ENCODE data around the gene NHSL2. TPM values are rescaled to one million over a fixed set of nuclear protein-coding genes. Genes with fewer than 3 reads are reported as not detected.

Gene NHSL2
- polyA plus RNA-seq, 4 donors, result under 0.01 to 2.9 (median 1.5) TPM; not detected in 1

DNA sequence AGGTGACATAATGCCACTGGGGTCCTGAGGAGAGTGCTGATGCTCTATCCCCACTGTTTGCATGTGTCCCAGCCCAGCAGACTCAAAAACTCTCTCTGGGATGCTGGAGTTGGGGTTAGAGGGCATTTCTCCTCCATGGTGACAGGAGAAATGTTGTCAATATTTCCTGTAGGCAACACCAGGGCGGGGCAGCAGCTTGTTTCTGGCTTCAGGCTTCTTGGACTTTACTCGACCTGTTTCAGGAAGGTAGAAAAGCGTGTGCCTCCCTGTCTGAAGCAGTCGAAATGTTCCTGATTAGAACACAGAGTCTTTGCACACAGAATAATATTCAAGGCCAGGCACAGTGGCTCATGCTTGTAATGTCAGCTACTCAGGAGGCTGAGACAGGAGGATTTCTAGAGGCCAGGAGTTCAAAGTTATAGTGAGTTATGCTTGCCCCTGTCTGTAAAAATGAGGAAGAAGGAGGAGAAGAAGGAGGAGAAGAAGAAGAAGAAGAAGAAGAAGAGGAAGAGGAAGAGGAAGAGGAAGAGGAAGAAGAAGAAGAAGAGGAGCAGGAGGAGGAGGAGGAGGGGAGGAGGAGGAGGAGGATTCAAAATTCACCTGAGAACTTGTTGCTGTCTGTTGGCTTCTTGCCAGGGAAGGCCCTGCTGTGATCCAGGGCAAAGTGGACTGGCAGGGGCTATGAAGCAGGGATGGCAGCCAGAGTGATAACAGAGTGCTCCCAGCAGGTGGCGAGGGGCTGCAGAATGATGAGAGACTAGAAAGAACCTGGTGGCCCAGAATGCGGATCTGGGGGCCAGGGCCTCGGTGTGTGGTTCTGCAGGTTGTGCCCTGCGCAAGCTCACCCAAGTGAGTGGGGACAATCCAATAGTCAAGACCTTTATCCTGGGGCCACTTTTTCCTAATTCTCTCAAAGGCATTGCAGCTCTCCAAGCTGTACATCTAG is 138.1 kb downstream of the NHSL2 start:
- peak overlapping the region in 1 of 3 donors; percentile 45 for H3K27ac ChIP-seq (ENCODE audit: low read depth in 1 of 3, low read length in 2 of 3)
- FAIRE-seq, result no peak
- H3K4me1 ChIP-seq (ENCODE audit: control insufficient read depth in 3 of 3, insufficient read depth in 2 of 3, low read depth in 1 of 3, low read length in 2 of 3), result peaks cover 0 to 23% (median 0%) of the 10 kb centered on the region in 3 donors
- no peak overlapping the region for H3K4me3 ChIP-seq (ENCODE audit: low read depth in 1 of 3, low read length in 3 of 3)
- H3K27me3 ChIP-seq (ENCODE audit: control insufficient read depth in 3 of 3, insufficient read depth in 3 of 3, low read length in 3 of 3), result peaks cover 0 to 2% (median 0%) of the 10 kb centered on the region in 3 donors
- peak; percentile 72 to 89 for DNase-seq
- 47 to 68% (median 53%) methylated on average over 7 to 8 of the region's 8 CpGs for WGBS, 3 donors
- no peaks in the 10 kb centered on the region for H3K36me3 ChIP-seq (ENCODE audit: control insufficient read depth in 3 of 3, insufficient read depth in 2 of 3, low read depth in 1 of 3, low read length in 3 of 3)
- H3K9me3 ChIP-seq (ENCODE audit: control insufficient read depth in 2 of 2, insufficient read depth in 1 of 2, low read depth in 1 of 2, low read length in 1 of 2), result no peaks in the 10 kb centered on the region

DNA sequence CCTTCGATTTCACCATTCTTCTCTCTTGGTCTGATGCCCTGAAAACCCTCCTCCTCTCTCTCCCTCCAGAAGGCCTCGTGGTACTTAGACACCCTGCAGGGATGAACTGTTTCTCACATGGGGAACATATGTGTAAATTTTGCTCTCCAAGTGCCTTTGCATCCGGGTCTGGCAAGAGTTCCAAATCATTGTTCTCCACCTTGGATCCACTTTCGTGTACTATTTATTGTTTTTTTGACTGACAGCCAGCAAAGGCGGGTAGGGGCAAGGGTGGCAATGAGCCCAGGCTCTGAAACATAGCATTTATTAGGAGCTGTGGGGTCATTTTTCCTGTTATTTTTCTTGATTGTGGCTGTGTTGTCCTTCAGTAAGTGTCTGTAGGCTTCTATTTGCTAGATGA is 139.4 kb downstream of the NHSL2 start:
- no peak for FAIRE-seq
- 44 to 65% (median 61%) methylated on average over 5 of the region's 5 CpGs for WGBS, 3 donors
- H3K36me3 ChIP-seq (ENCODE audit: control insufficient read depth in 3 of 3, insufficient read depth in 2 of 3, low read depth in 1 of 3, low read length in 3 of 3), result no peaks in the 10 kb centered on the region
- no peak overlapping the region for H3K27ac ChIP-seq (ENCODE audit: low read depth in 1 of 3, low read length in 2 of 3)
- DNase-seq, result no peak
- H3K9me3 ChIP-seq (ENCODE audit: control insufficient read depth in 2 of 2, insufficient read depth in 1 of 2, low read depth in 1 of 2, low read length in 1 of 2), result no peaks in the 10 kb centered on the region
- H3K4me1 ChIP-seq (ENCODE audit: control insufficient read depth in 3 of 3, insufficient read depth in 2 of 3, low read depth in 1 of 3, low read length in 2 of 3), result peaks cover 0 to 23% (median 0%) of the 10 kb centered on the region in 3 donors
- H3K27me3 ChIP-seq (ENCODE audit: control insufficient read depth in 3 of 3, insufficient read depth in 3 of 3, low read length in 3 of 3), result peaks cover 0 to 2% (median 0%) of the 10 kb centered on the region in 3 donors
- H3K4me3 ChIP-seq (ENCODE audit: low read depth in 1 of 3, low read length in 3 of 3), result no peak overlapping the region

DNA sequence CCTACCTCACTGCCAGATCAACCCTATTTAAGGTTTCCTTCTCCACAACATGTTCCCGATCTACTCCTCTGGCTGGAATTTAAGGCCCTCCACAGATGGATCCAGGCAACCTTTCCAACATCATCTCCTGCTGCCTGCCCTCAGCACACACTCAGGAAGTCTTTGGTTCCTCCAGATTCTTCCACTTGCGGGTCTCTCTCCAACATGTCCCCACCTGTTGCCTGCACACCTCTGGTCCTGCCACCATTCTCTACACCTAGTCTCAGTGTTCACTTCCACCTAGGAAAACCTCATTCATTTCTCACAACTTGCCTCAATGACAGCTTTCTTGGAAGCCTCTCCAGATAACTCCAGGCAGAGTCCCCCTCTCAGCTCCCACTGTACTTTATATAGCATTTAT is 140.9 kb downstream of the NHSL2 start:
- H3K9me3 ChIP-seq (ENCODE audit: control insufficient read depth in 2 of 2, insufficient read depth in 1 of 2, low read depth in 1 of 2, low read length in 1 of 2), result no peaks in the 10 kb centered on the region
- H3K27me3 ChIP-seq (ENCODE audit: control insufficient read depth in 3 of 3, insufficient read depth in 3 of 3, low read length in 3 of 3), result no peaks in the 10 kb centered on the region
- no peak for DNase-seq
- H3K4me3 ChIP-seq (ENCODE audit: low read depth in 1 of 3, low read length in 3 of 3), result no peak overlapping the region
- no peak overlapping the region for H3K27ac ChIP-seq (ENCODE audit: low read depth in 1 of 3, low read length in 2 of 3)
- H3K4me1 ChIP-seq (ENCODE audit: control insufficient read depth in 3 of 3, insufficient read depth in 2 of 3, low read depth in 1 of 3, low read length in 2 of 3), result peaks cover 0 to 17% (median 0%) of the 10 kb centered on the region in 3 donors
- 82 to 94% (median 87%) methylated on average over 2 of the region's 2 CpGs for WGBS, 3 donors
- no peak for FAIRE-seq
- no peaks in the 10 kb centered on the region for H3K36me3 ChIP-seq (ENCODE audit: control insufficient read depth in 3 of 3, insufficient read depth in 2 of 3, low read depth in 1 of 3, low read length in 3 of 3)

DNA sequence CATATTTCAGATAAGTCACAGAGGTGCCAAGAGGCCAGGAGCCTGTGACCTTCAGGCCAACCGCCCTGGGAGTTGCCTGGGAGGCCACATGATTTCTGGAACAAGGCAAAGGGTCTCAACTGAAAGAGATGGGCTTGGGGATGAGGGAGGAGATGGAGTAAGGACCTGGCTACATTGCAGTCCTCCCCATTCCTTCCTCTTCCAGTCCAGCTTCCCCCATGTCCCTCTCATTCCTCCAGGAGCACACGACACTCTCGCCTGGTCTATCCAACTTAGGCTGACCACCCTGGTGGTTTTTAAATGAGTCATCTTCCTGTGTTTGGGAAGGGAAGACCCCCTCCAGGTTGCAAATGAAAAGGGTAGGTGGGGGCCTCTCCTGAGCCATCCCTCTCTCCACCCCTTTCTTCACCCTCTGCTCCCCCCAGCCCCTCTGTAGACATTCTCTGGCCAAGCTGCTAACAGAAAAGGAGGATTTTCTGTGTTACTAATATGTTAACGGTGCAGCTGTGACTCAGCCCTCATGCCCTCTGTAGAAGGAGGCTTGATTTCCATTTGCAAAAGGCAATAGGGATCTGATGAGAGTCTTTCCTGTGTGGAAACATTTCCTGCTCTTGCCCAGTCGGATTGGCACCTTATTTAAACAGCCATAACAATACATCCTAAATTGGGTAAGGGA is 141.9 kb downstream of the NHSL2 start:
- no peak for FAIRE-seq

DNA sequence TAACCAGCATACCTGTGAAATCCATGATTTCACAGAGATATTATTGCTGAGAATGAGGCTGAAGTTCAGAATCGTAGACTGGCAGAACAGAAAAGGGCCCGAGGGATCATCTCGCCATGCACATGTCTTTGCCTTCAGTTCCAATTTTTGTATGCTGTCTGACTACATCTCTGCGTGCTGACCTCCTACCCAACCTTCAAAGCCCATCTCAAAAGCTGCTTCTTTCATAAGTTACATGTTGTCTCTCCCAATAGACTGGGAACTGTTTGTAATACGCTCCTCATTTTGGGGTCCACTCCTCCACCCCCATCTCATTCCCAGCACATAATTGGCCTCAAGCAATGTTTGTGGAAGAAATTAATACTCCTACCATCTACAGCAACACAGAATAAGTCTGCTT is 142.9 kb downstream of the NHSL2 start:
- DNase-seq (no peak), FAIRE-seq (no peak)
- Histone ChIP-seq H3K36me3 (ENCODE audit: control insufficient read depth in 3 of 3, insufficient read depth in 2 of 3, low read depth in 1 of 3, low read length in 3 of 3) (no peaks in the 10 kb centered on the region), H3K4me3 (ENCODE audit: low read depth in 1 of 3, low read length in 3 of 3) (no peak overlapping the region), H3K27me3 (ENCODE audit: control insufficient read depth in 3 of 3, insufficient read depth in 3 of 3, low read length in 3 of 3) (no peaks in the 10 kb centered on the region), H3K4me1 (ENCODE audit: control insufficient read depth in 3 of 3, insufficient read depth in 2 of 3, low read depth in 1 of 3, low read length in 2 of 3) (peaks cover 0 to 9% (median 0%) of the 10 kb centered on the region in 3 donors), H3K27ac (ENCODE audit: low read depth in 1 of 3, low read length in 2 of 3) (no peak overlapping the region), H3K9me3 (ENCODE audit: control insufficient read depth in 2 of 2, insufficient read depth in 1 of 2, low read depth in 1 of 2, low read length in 1 of 2) (no peaks in the 10 kb centered on the region)
- WGBS, 3 donors, result 80 to 94% (median 94%) methylated on average over 5 of the region's 5 CpGs

More for the DNA sequence above, 141.9 kb downstream of the NHSL2 start:
- H3K4me3 ChIP-seq (ENCODE audit: low read depth in 1 of 3, low read length in 3 of 3), result no peak overlapping the region
- H3K4me1 ChIP-seq (ENCODE audit: control insufficient read depth in 3 of 3, insufficient read depth in 2 of 3, low read depth in 1 of 3, low read length in 2 of 3), result peaks cover 0 to 9% (median 0%) of the 10 kb centered on the region in 3 donors
- no peaks in the 10 kb centered on the region for H3K27me3 ChIP-seq (ENCODE audit: control insufficient read depth in 3 of 3, insufficient read depth in 3 of 3, low read length in 3 of 3)
- WGBS, 3 donors, result 61 to 82% (median 76%) methylated on average over 5 of the region's 5 CpGs
- no peaks in the 10 kb centered on the region for H3K9me3 ChIP-seq (ENCODE audit: control insufficient read depth in 2 of 2, insufficient read depth in 1 of 2, low read depth in 1 of 2, low read length in 1 of 2)
- H3K36me3 ChIP-seq (ENCODE audit: control insufficient read depth in 3 of 3, insufficient read depth in 2 of 3, low read depth in 1 of 3, low read length in 3 of 3), result no peaks in the 10 kb centered on the region
- no peak overlapping the region for H3K27ac ChIP-seq (ENCODE audit: low read depth in 1 of 3, low read length in 2 of 3)
- no peak for DNase-seq

DNA sequence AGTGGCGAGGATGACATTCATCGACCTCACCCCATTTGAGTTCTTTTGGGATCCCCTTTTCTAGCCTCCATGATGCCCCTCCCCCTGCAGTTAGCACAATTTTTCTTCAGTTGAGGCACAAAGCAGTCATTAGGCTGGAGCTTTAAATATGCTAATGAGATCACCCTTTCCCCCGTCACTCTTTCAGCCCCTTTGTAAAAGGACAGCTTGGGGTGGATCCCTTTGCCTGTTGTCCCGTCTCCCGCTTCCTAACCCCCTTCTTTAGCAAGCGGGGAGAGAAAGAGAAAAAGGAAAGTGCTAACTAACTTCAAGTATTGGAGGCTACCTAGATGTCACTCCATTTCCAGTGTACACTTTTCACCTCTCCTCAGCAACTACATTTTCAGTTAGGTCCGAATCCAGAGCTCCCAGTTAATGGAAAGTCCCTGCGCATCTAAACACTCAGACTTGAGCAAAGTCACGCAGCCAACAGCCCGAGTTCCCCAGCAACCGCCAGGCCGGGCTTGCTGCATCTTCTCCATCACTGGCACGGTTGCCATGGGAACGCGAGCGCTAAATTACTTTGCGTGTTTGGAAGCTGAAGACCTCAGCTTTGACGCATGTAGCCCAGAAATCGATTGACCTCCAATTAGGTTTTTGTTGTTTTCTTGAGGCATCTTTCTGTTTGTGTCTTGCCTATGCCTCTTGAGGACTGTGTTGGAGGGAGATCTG is 144.3 kb downstream of the NHSL2 start:
- Histone ChIP-seq H3K4me3 (ENCODE audit: low read depth in 1 of 3, low read length in 3 of 3) (no peak overlapping the region), H3K36me3 (ENCODE audit: control insufficient read depth in 3 of 3, insufficient read depth in 2 of 3, low read depth in 1 of 3, low read length in 3 of 3) (no peaks in the 10 kb centered on the region), H3K9me3 (ENCODE audit: control insufficient read depth in 2 of 2, insufficient read depth in 1 of 2, low read depth in 1 of 2, low read length in 1 of 2) (no peaks in the 10 kb centered on the region), H3K27me3 (ENCODE audit: control insufficient read depth in 3 of 3, insufficient read depth in 3 of 3, low read length in 3 of 3) (no peaks in the 10 kb centered on the region), H3K4me1 (ENCODE audit: control insufficient read depth in 3 of 3, insufficient read depth in 2 of 3, low read depth in 1 of 3, low read length in 2 of 3) (no peaks in the 10 kb centered on the region), H3K27ac (ENCODE audit: low read depth in 1 of 3, low read length in 2 of 3) (no peak overlapping the region)
- DNase-seq, result no peak
- 68 to 83% (median 77%) methylated on average over 19 of the region's 19 CpGs for WGBS, 3 donors
- FAIRE-seq, result no peak

DNA sequence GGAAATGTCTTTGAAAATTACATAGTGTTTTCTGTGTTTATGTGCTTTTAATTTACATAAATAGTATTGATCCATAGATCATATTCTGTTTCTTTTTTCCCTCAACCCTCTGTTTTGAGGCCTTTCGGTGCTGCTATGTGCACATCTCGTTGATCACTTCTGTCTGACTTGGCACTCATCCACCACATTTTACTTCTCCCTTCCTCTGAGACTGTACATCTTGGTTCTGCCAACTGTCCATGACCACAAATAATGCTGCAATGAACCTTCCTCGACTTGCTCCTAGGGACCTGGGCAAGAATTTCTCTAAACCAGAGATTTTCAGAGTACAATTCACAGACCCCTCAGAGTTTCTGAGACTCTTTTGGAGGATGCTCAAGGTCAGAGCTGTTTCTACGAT is 146.7 kb downstream of the NHSL2 start:
- Histone ChIP-seq H3K9me3 (ENCODE audit: control insufficient read depth in 2 of 2, insufficient read depth in 1 of 2, low read depth in 1 of 2, low read length in 1 of 2) (no peaks in the 10 kb centered on the region), H3K27ac (ENCODE audit: low read depth in 1 of 3, low read length in 2 of 3) (no peak overlapping the region), H3K4me1 (ENCODE audit: control insufficient read depth in 3 of 3, insufficient read depth in 2 of 3, low read depth in 1 of 3, low read length in 2 of 3) (no peaks in the 10 kb centered on the region), H3K36me3 (ENCODE audit: control insufficient read depth in 3 of 3, insufficient read depth in 2 of 3, low read depth in 1 of 3, low read length in 3 of 3) (no peaks in the 10 kb centered on the region), H3K4me3 (ENCODE audit: low read depth in 1 of 3, low read length in 3 of 3) (no peak overlapping the region), H3K27me3 (ENCODE audit: control insufficient read depth in 3 of 3, insufficient read depth in 3 of 3, low read length in 3 of 3) (no peaks in the 10 kb centered on the region)
- WGBS, 3 donors, result 42 to 52% (median 44%) methylated on average over 4 of the region's 4 CpGs
- FAIRE-seq, result no peak
- no peak for DNase-seq

DNA sequence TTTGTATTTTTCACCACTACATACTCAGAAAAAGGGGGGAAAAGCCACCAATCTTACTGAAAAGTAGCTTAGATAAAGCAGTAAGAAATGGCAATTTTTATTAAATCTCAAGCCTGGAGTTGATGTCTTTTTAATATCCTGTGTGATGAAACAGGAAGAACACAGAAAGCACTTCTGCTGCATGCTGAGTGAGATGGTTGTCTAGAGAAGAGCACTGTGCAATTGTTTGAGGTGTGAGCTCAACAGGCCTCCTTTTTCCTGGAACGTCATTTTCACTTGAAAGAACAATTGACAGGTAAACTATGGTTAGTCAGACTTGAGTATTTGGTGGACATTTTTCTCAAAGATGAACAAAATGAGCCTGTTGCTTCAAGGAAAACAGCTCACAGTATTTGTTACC is 147.2 kb downstream of the NHSL2 start:
- Histone ChIP-seq H3K4me1 (ENCODE audit: control insufficient read depth in 3 of 3, insufficient read depth in 2 of 3, low read depth in 1 of 3, low read length in 2 of 3) (no peaks in the 10 kb centered on the region), H3K27me3 (ENCODE audit: control insufficient read depth in 3 of 3, insufficient read depth in 3 of 3, low read length in 3 of 3) (no peaks in the 10 kb centered on the region), H3K27ac (ENCODE audit: low read depth in 1 of 3, low read length in 2 of 3) (no peak overlapping the region), H3K4me3 (ENCODE audit: low read depth in 1 of 3, low read length in 3 of 3) (no peak overlapping the region), H3K9me3 (ENCODE audit: control insufficient read depth in 2 of 2, insufficient read depth in 1 of 2, low read depth in 1 of 2, low read length in 1 of 2) (no peaks in the 10 kb centered on the region), H3K36me3 (ENCODE audit: control insufficient read depth in 3 of 3, insufficient read depth in 2 of 3, low read depth in 1 of 3, low read length in 3 of 3) (no peaks in the 10 kb centered on the region)
- FAIRE-seq (no peak), DNase-seq (no peak)
- 48 to 56% (median 51%) methylated on average over 1 of the region's 1 CpG for WGBS, 3 donors

Data from small intestine (tissue), 7 donors.